Measurements from ENCODE around the gene MAST3. TPM values are rescaled to one million over a fixed set of nuclear protein-coding genes. Genes with fewer than 3 reads are reported as not detected.

The MAST3 gene
- polyA plus RNA-seq, 1 of the 3 experiments (the other 2 are of a cell fraction): 4.5 TPM

DNA sequence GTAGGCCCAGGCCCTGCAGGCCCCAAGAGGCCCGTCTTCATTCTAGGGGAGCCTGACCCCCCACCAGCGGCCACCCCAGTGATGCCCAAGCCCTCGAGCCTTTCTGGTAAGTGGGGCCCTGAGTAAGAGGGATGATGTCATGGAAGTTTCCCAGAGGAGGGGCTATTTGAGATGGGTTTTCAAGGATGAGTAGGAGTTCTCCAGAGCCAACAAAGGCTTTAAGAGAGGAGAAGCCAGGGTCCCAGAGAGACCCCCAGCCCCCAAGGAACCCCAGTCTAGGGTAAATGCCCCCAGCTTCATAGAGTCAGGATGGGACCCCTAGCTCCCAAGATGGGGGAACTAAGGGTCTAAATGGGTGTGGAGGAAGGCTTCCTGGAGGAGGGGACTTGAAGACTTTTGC lies 46.3 kb downstream of the MAST3 start:
- no peak for TF ChIP-seq FOXJ3 (CRISPR knock-in tag; IDR thresholded peaks at IDR 0.05)
- TF ChIP-seq EP300 (IDR thresholded peaks at IDR 0.05; ENCODE audit: borderline replicate concordance in 1 of 2, low read depth in 1 of 2, low read length in 1 of 2): no peak
- no peak for TF ChIP-seq FOSL2 (IDR thresholded peaks at IDR 0.05; ENCODE audit: borderline replicate concordance, low read depth)
- TF ChIP-seq, protein P1, sequence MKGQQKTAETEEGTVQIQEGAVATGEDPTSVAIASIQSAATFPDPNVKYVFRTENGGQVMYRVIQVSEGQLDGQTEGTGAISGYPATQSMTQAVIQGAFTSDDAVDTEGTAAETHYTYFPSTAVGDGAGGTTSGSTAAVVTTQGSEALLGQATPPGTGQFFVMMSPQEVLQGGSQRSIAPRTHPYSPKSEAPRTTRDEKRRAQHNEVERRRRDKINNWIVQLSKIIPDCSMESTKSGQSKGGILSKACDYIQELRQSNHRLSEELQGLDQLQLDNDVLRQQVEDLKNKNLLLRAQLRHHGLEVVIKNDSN (IDR thresholded peaks at IDR 0.05; ENCODE audit: borderline replicate concordance, low read depth): no peak
- no peak for TF ChIP-seq SIN3A (IDR thresholded peaks at IDR 0.05; ENCODE audit: borderline replicate concordance, low read depth, low read length)
- TF ChIP-seq, protein P2, sequence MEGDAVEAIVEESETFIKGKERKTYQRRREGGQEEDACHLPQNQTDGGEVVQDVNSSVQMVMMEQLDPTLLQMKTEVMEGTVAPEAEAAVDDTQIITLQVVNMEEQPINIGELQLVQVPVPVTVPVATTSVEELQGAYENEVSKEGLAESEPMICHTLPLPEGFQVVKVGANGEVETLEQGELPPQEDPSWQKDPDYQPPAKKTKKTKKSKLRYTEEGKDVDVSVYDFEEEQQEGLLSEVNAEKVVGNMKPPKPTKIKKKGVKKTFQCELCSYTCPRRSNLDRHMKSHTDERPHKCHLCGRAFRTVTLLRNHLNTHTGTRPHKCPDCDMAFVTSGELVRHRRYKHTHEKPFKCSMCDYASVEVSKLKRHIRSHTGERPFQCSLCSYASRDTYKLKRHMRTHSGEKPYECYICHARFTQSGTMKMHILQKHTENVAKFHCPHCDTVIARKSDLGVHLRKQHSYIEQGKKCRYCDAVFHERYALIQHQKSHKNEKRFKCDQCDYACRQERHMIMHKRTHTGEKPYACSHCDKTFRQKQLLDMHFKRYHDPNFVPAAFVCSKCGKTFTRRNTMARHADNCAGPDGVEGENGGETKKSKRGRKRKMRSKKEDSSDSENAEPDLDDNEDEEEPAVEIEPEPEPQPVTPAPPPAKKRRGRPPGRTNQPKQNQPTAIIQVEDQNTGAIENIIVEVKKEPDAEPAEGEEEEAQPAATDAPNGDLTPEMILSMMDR (IDR thresholded peaks at IDR 0.05): no peak
- no peak for TF ChIP-seq RCOR1 (IDR thresholded peaks at IDR 0.05; ENCODE audit: low read length)
- TF ChIP-seq IRF3 (IDR thresholded peaks at IDR 0.05; ENCODE audit: low read depth, low read length): no peak
- TF ChIP-seq, protein P3, sequence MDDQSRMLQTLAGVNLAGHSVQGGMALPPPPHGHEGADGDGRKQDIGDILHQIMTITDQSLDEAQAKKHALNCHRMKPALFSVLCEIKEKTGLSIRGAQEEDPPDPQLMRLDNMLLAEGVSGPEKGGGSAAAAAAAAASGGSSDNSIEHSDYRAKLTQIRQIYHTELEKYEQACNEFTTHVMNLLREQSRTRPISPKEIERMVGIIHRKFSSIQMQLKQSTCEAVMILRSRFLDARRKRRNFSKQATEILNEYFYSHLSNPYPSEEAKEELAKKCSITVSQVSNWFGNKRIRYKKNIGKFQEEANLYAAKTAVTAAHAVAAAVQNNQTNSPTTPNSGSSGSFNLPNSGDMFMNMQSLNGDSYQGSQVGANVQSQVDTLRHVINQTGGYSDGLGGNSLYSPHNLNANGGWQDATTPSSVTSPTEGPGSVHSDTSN (IDR thresholded peaks at IDR 0.05): no peak
- H3K9ac ChIP-seq: no peak overlapping the region
- no peaks in the 10 kb centered on the region for H3K4me1 ChIP-seq (ENCODE audit: control insufficient read depth in 1 of 2, insufficient read depth in 2 of 2, low read depth in 1 of 2, low read length in 1 of 2)
- H3K79me2 ChIP-seq (ENCODE audit: insufficient read depth): no peaks in the 10 kb centered on the region
- 67% methylated on average over 1 of the region's 3 CpGs for WGBS (ENCODE audit: low lambda C conversion rate)
- no peak overlapping the region for H2AFZ ChIP-seq (ENCODE audit: low read depth)
- no peaks in the 10 kb centered on the region for H3F3A ChIP-seq (replicated peaks; ENCODE audit: insufficient read depth)
- CTCF ChIA-PET: no interaction called here
- no peak for DNase-seq
- H3K27me3 ChIP-seq (ENCODE audit: insufficient read depth): no peaks in the 10 kb centered on the region
- no peak overlapping the region for H3K4me2 ChIP-seq
- H3K27ac ChIP-seq (ENCODE audit: low read depth in 2 of 2, low read length in 1 of 2): no peak overlapping the region
- POLR2A ChIA-PET: no interaction called here
- H3K9me2 ChIP-seq: no peaks in the 10 kb centered on the region
- no peak overlapping the region for H3K4me3 ChIP-seq (ENCODE audit: low read depth in 2 of 2, low read length in 1 of 2)
- no peaks in the 10 kb centered on the region for H4K20me1 ChIP-seq (ENCODE audit: insufficient read depth)
- peaks cover 12 to 22% of the 10 kb centered on the region in 2 experiments for H3K36me3 ChIP-seq (replicated peaks in 1 of 2; ENCODE audit: control insufficient read depth in 1 of 2, insufficient read depth in 2 of 2, low read length in 1 of 2)
- H3K9me3 ChIP-seq: no peaks in the 10 kb centered on the region

GRCh38 chr19:18144361-18144760 lies 46.8 kb downstream of the MAST3 start:
- Histone ChIP-seq H3K9ac (no peak overlapping the region), H3K9me2 (no peaks in the 10 kb centered on the region), H3K27me3 (ENCODE audit: insufficient read depth) (no peaks in the 10 kb centered on the region), H3K27ac (ENCODE audit: low read depth in 2 of 2, low read length in 1 of 2) (no peak overlapping the region), H3K4me2 (no peak overlapping the region), H3K36me3 (replicated peaks in 1 of 2; ENCODE audit: control insufficient read depth in 1 of 2, insufficient read depth in 2 of 2, low read length in 1 of 2) (peaks cover 12 to 23% of the 10 kb centered on the region in 2 experiments), H3K9me3 (no peaks in the 10 kb centered on the region), H2AFZ (ENCODE audit: low read depth) (no peak overlapping the region), H3K4me1 (ENCODE audit: control insufficient read depth in 1 of 2, insufficient read depth in 2 of 2, low read depth in 1 of 2, low read length in 1 of 2) (no peaks in the 10 kb centered on the region), H4K20me1 (ENCODE audit: insufficient read depth) (no peaks in the 10 kb centered on the region), H3K79me2 (ENCODE audit: insufficient read depth) (no peaks in the 10 kb centered on the region), H3K4me3 (ENCODE audit: low read depth in 2 of 2, low read length in 1 of 2) (no peak overlapping the region), H3F3A (replicated peaks; ENCODE audit: insufficient read depth) (no peaks in the 10 kb centered on the region)
- POLR2A ChIA-PET: interaction anchor here (0.5 kb wide), 1 partner anchor 10 kb away, joined by 3 read pairs; no protein-coding TSS in a partner anchor
- WGBS (ENCODE audit: low lambda C conversion rate): 83% methylated on average over 1 of the region's 16 CpGs
- DNase-seq: no peak
- no peak for TF ChIP-seq GABPA (IDR thresholded peaks at IDR 0.05; ENCODE audit: low read depth)
- TF ChIP-seq IRF3 (IDR thresholded peaks at IDR 0.05; ENCODE audit: low read depth, low read length): no peak
- no peak for TF ChIP-seq MEF2A (IDR thresholded peaks at IDR 0.05; ENCODE audit: borderline replicate concordance, low read depth)
- TF ChIP-seq MXI1 (IDR thresholded peaks at IDR 0.05; ENCODE audit: low read depth, low read length): no peak
- TF ChIP-seq TCF12 (IDR thresholded peaks at IDR 0.05): no peak
- TF ChIP-seq FOXM1 (IDR thresholded peaks at IDR 0.05; ENCODE audit: low read depth): no peak
- no peak for TF ChIP-seq FOXJ3 (CRISPR knock-in tag; IDR thresholded peaks at IDR 0.05)
- TF ChIP-seq MAX (IDR thresholded peaks at IDR 0.05; ENCODE audit: low read depth): no peak
- no peak for TF ChIP-seq GATA2 (CRISPR knock-in tag; IDR thresholded peaks at IDR 0.05)
- no peak for TF ChIP-seq USF2 (IDR thresholded peaks at IDR 0.05; ENCODE audit: borderline replicate concordance, low read depth, low read length)
- CTCF ChIA-PET: interaction anchor here (0.6 kb wide), 1 partner anchor 85 kb away, joined by 5 read pairs; no protein-coding TSS in a partner anchor
